Thyroid gland (tissue), 4 donors: Measurements from ENCODE around the gene PRH1. TPM values are rescaled to one million over a fixed set of nuclear protein-coding genes. Genes with fewer than 3 reads are reported as not detected.

Experiments used
- DNase-seq, 2 donors: peaks; one replicate each; pipeline ENCODE4 v3.0.0-alpha.2; 2019
- H3K27ac ChIP-seq, 3 donors: fragments of 200-600 bp; sonication (generic); 1 replicate in 2 of 3; 2 replicates in 1 of 3; pipeline ENCODE4 v1.5.1; 2016 to 2019; ENCODE audit warnings: mild to moderate bottlenecking in 1 of 3, moderate library complexity in 1 of 3
- H3K27me3 ChIP-seq: fragments of 200-600 bp; sonication (generic); one replicate; pipeline ENCODE4 v1.5.1; 2019
- H3K36me3 ChIP-seq, 2 donors: fragments of 200-600 bp; sonication (generic); one replicate each; pipeline ENCODE4 v1.5.1; 2016 to 2019
- H3K4me1 ChIP-seq, 2 donors: fragments of 200-600 bp; sonication (generic); one replicate each; pipeline ENCODE4 v1.5.1; 2017 to 2019
- H3K4me3 ChIP-seq, 3 donors: fragments of 200-600 bp; sonication (generic); replicated peaks in 1 of 3; 1 replicate in 2 of 3; 2 replicates in 1 of 3; pipeline ENCODE4 v1.5.1; 2016; ENCODE audit warnings: mild to moderate bottlenecking in 1 of 3
- H3K9me3 ChIP-seq: fragments of 200-600 bp; sonication (generic); one replicate; pipeline ENCODE4 v1.5.1; 2017
- POLR2A ChIP-seq, 2 donors: fragments of 450-650 bp; IDR thresholded peaks; one replicate each; pipeline ENCODE4 v1.6.1; 2017; ENCODE audit warnings: antibody characterized with exemption in 2 of 2, mild to moderate bottlenecking in 2 of 2, moderate library complexity in 1 of 2
- WGBS, 2 donors: methylation state at CpG; one replicate each; pipeline ENCODE4 v1.1.5; 2017; 5-methylcytosine and 5-hydroxymethylcytosine counted together
- intact Hi-C: fragments of 100-400 bp; cut with DNase I; formaldehyde crosslinking; loops from one replicate; pipeline ENCODE4 v1.15.1; 2023
- total RNA-seq, 4 donors: library from RNA; depleted of rRNA; stranded (reverse); fragments of >200 nt; gene quantifications; one replicate each; pipeline ENCODE4 v1.2.3, GENCODE V29; 2016
- TF ChIP-seq, protein P1 (sequence below), 6 experiments: fragments of 200-600 bp in 3 of 6; fragments of 450-650 bp in 3 of 6; sonication (generic) in 3 of 6; IDR thresholded peaks; one replicate each; pipeline ENCODE4 v1.5.1; 2016 to 2019; ENCODE audit warnings: antibody characterized with exemption in 6 of 6, mild to moderate bottlenecking in 2 of 6, inconsistent platforms in 1 of 6, moderate library complexity in 1 of 6

PRH1 gene
- total RNA-seq, 4 donors from 2014 or later: 35.5 to 78.8 (median 62.1) TPM

DNA sequence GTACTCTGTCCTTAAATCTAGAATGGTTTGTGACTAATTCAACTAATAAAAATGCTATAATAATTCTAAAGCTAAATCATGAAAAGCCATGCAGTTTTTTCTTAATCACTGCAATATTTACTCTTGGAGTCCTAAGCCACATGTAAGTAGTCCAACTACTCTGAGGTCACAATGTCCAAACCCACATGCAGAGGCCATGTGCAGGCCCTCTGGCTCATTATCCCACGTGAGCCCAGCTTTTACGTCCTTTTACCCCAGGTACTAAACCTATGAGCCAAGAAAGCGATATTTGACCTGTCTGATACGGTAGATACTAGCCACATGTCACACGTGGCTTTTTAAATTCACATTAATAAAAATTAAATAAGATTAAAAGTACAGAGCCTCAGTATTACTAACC, 12.8 kb upstream of the PRH1 start:
- WGBS, 2 donors: 98% methylated on average over 5 of the region's 5 CpGs
- Histone ChIP-seq H3K27me3 (no peaks in the 10 kb centered on the region), H3K4me1 (no peaks in the 10 kb centered on the region), H3K9me3 (no peaks in the 10 kb centered on the region), H3K4me3 (no peak overlapping the region), H3K36me3 (no peaks in the 10 kb centered on the region), H3K27ac (no peak overlapping the region)
- TF ChIP-seq POLR2A (IDR thresholded peaks at IDR 0.05): no peak
- TF ChIP-seq, protein P1, sequence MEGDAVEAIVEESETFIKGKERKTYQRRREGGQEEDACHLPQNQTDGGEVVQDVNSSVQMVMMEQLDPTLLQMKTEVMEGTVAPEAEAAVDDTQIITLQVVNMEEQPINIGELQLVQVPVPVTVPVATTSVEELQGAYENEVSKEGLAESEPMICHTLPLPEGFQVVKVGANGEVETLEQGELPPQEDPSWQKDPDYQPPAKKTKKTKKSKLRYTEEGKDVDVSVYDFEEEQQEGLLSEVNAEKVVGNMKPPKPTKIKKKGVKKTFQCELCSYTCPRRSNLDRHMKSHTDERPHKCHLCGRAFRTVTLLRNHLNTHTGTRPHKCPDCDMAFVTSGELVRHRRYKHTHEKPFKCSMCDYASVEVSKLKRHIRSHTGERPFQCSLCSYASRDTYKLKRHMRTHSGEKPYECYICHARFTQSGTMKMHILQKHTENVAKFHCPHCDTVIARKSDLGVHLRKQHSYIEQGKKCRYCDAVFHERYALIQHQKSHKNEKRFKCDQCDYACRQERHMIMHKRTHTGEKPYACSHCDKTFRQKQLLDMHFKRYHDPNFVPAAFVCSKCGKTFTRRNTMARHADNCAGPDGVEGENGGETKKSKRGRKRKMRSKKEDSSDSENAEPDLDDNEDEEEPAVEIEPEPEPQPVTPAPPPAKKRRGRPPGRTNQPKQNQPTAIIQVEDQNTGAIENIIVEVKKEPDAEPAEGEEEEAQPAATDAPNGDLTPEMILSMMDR (IDR thresholded peaks at IDR 0.05): no peak
- intact Hi-C loops: no loop called here
- DNase-seq: no peak

DNA sequence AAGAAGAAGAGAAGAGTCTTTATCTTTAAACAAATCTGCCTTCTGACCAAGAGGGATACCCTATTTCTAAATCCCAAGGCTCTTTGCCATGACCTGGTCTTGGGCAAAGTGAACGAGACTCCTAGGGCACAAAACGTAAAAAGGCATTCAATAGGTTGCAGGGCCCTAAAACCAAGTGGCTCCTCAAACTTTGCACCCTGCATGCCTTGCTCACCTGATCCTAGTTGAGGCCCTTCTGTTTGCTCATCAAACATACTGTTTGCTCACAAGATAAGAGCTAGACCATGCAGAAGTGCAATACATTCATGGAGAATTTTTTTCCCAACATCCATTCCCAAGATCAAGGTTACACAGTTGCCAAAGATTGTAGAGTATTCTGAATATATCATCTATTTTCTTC, 7.9 kb upstream of the PRH1 start:
- Histone ChIP-seq H3K9me3 (no peaks in the 10 kb centered on the region), H3K4me1 (no peaks in the 10 kb centered on the region), H3K27ac (no peak overlapping the region), H3K4me3 (no peak overlapping the region), H3K36me3 (no peaks in the 10 kb centered on the region), H3K27me3 (no peaks in the 10 kb centered on the region)
- intact Hi-C loops: no loop called here
- WGBS, 2 donors: 83 to 93% methylated on average over 2 of the region's 2 CpGs
- DNase-seq: no peak
- TF ChIP-seq, protein P1 (IDR thresholded peaks at IDR 0.05): no peak
- TF ChIP-seq POLR2A (IDR thresholded peaks at IDR 0.05): no peak

DNA sequence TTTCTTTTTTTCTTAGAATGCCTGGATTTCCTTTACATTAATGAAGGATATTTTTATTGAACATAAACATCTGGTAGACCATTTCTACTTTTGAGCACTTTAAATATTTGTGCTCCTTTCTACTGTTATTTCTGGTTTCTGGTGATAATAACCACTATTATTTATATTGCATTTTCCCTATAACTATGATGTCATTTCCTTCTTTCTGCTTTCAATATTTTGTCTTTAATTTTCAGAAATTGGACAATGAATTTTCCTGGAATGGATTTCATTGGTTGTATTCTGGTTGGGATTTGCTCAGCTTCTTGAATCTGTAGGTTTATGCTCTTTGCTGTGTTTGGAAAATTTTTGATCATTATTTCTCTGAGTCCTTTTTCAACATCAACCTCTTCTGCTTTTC, 5.2 kb upstream of the PRH1 start:
- DNase-seq: no peak
- Histone ChIP-seq H3K4me3 (no peak overlapping the region), H3K27ac (no peak overlapping the region), H3K36me3 (no peaks in the 10 kb centered on the region), H3K9me3 (no peaks in the 10 kb centered on the region), H3K4me1 (no peaks in the 10 kb centered on the region), H3K27me3 (no peaks in the 10 kb centered on the region)
- intact Hi-C loops: no loop called here
- no peak for TF ChIP-seq POLR2A (IDR thresholded peaks at IDR 0.05)
- TF ChIP-seq, protein P1 (IDR thresholded peaks at IDR 0.05): no peak

DNA sequence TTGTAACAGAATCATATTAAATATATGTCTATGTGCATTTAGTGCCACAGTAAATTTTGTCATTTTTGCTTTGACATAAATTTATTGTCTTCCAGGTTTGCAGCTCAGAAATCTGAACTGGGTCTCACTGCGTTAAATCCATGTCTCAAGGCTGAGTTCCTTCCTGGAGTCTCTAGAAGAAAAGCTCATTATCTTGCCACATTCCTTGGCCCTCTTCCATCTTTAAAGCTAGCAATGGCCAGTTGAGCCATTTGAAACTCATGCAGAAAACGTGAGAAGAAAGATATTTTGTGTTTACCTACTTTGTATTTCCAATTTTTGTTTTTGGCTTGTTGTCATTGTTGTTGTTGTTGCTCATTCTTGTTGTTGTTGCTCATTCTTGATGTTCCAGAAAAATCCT, 10.7 kb downstream of the PRH1 start:
- no peaks in the 10 kb centered on the region for H3K27me3 ChIP-seq
- intact Hi-C loops: no loop called here
- no peaks in the 10 kb centered on the region for H3K9me3 ChIP-seq
- no peak overlapping the region for H3K4me3 ChIP-seq
- no peak overlapping the region for H3K27ac ChIP-seq
- H3K4me1 ChIP-seq: no peaks in the 10 kb centered on the region
- H3K36me3 ChIP-seq: no peaks in the 10 kb centered on the region
- WGBS, 2 donors: 59 to 71% methylated on average over 2 of the region's 2 CpGs
- no peak for DNase-seq
- no peak for TF ChIP-seq POLR2A (IDR thresholded peaks at IDR 0.05)
- TF ChIP-seq, protein P1 (IDR thresholded peaks at IDR 0.05): no peak

DNA sequence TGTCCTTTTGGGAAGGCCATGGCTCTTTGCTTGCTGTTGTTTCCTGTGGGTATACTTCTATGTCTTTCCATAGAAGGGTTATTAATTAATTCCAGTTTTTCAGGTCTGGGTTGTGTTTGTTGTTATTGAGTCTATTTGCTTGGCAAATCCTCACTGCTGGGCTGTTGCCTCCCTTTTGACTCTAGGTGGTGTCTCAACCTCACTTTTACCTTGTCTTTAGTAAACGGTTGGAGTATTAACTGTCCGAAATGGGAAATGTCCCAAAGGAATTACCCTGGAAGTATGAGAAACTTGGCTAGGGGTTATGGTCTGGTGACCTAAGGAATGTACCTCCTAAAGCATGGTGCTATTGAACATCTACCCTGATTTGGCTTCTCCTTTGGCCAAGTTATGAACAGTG, 16.7 kb downstream of the PRH1 start:
- DNase-seq: no peak
- Histone ChIP-seq H3K36me3 (no peaks in the 10 kb centered on the region), H3K9me3 (no peaks in the 10 kb centered on the region), H3K4me3 (no peak overlapping the region), H3K27me3 (no peaks in the 10 kb centered on the region), H3K4me1 (no peaks in the 10 kb centered on the region), H3K27ac (no peak overlapping the region)
- TF ChIP-seq, protein P1 (IDR thresholded peaks at IDR 0.05): no peak
- TF ChIP-seq POLR2A (IDR thresholded peaks at IDR 0.05): no peak
- WGBS, 2 donors: 69 to 79% methylated on average over 2 of the region's 2 CpGs
- intact Hi-C loops: no loop called here
